H9 (cell line): Measurements from ENCODE around the gene ACSF3. TPM values are rescaled to one million over a fixed set of nuclear protein-coding genes. Genes with fewer than 3 reads are reported as not detected.

Experiments used
- DNase-seq: peaks from one replicate; pipeline ENCODE4 v3.0.0-alpha.2; 2017
- H2AFZ ChIP-seq: one replicate; pipeline ENCODE4 v1.6.1; 2013; ENCODE audit warnings: mild to moderate bottlenecking, low read length, control low read depth, moderate library complexity
- H2AK5ac ChIP-seq: 2 replicates; pipeline ENCODE4 v1.6.1; 2013; ENCODE audit warnings: low read length, control low read depth, mixed read lengths; ENCODE audit not compliant: insufficient read length
- H2BK120ac ChIP-seq: one replicate; pipeline ENCODE4 v1.6.1; 2013; ENCODE audit warnings: low read depth, mild to moderate bottlenecking, low read length, control low read depth, inconsistent platforms; ENCODE audit not compliant: poor library complexity, severe bottlenecking
- H2BK12ac ChIP-seq: 2 replicates; pipeline ENCODE4 v1.6.1; 2013; ENCODE audit warnings: low read length, control low read depth, mixed read lengths, low read depth; ENCODE audit not compliant: insufficient read length
- H2BK15ac ChIP-seq: 2 replicates; pipeline ENCODE4 v1.6.1; 2013; ENCODE audit warnings: low read depth, low read length, control low read depth
- H2BK20ac ChIP-seq: one replicate; pipeline ENCODE4 v1.6.1; 2013; ENCODE audit warnings: low read depth, mild to moderate bottlenecking, low read length, control low read depth, inconsistent platforms; ENCODE audit not compliant: poor library complexity, severe bottlenecking
- H2BK5ac ChIP-seq: 2 replicates; pipeline ENCODE4 v1.6.1; 2013; ENCODE audit warnings: low read length, control low read depth, mixed read lengths; ENCODE audit not compliant: insufficient read length
- H3K14ac ChIP-seq: 2 replicates; pipeline ENCODE4 v1.6.1; 2013; ENCODE audit warnings: low read length, control low read depth; ENCODE audit not compliant: insufficient read depth
- H3K18ac ChIP-seq: 2 replicates; pipeline ENCODE4 v1.6.1; 2013; ENCODE audit warnings: low read depth, mild to moderate bottlenecking, mixed read lengths, low read length, control low read depth; ENCODE audit not compliant: insufficient read length
- H3K23ac ChIP-seq: 2 replicates; pipeline ENCODE4 v1.6.1; 2013; ENCODE audit warnings: low read length, control low read depth, mixed read lengths, low read depth; ENCODE audit not compliant: insufficient read length
- H3K23me2 ChIP-seq: 2 replicates; pipeline ENCODE4 v1.6.1; 2013; ENCODE audit warnings: low read depth, mild to moderate bottlenecking, mixed read lengths, low read length, control low read depth; ENCODE audit not compliant: insufficient read length, poor library complexity, severe bottlenecking
- H3K27ac ChIP-seq: 2 replicates; pipeline ENCODE4 v1.5.1; 2013; ENCODE audit warnings: low read length, control low read depth, mixed read lengths, low read depth; ENCODE audit not compliant: insufficient read length
- H3K27me3 ChIP-seq: 2 replicates; pipeline ENCODE4 v1.6.1; 2013; ENCODE audit warnings: low read length, control low read depth, inconsistent platforms; ENCODE audit not compliant: insufficient read depth
- H3K4ac ChIP-seq: 2 replicates; pipeline ENCODE4 v1.6.1; 2013; ENCODE audit warnings: low read depth, mild to moderate bottlenecking, control low read depth, inconsistent platforms, low read length, moderate library complexity
- H3K4me1 ChIP-seq: 2 replicates; pipeline ENCODE4 v1.6.1; 2013; ENCODE audit warnings: low read length, control low read depth, inconsistent platforms; ENCODE audit not compliant: insufficient read depth
- H3K4me2 ChIP-seq: 2 replicates; pipeline ENCODE4 v1.6.1; 2013; ENCODE audit warnings: low read length, control low read depth, mixed read lengths; ENCODE audit not compliant: insufficient read length, insufficient read depth
- H3K56ac ChIP-seq: 2 replicates; pipeline ENCODE4 v1.6.1; 2013; ENCODE audit warnings: low read depth, mild to moderate bottlenecking, mixed read lengths, low read length, control low read depth; ENCODE audit not compliant: insufficient read length
- H3K79me1 ChIP-seq: 2 replicates; pipeline ENCODE4 v1.6.1; 2013; ENCODE audit warnings: low read depth, mild to moderate bottlenecking, moderate library complexity, low read length, control low read depth, inconsistent platforms; ENCODE audit not compliant: insufficient read depth, poor library complexity, severe bottlenecking
- H3K79me2 ChIP-seq: 2 replicates; pipeline ENCODE4 v1.6.1; 2013; ENCODE audit warnings: low read length, control low read depth, inconsistent platforms; ENCODE audit not compliant: insufficient read depth
- H3K9ac ChIP-seq: 2 replicates; pipeline ENCODE4 v1.6.1; 2013; ENCODE audit warnings: low read length, control low read depth, mixed read lengths; ENCODE audit not compliant: insufficient read length; ENCODE audit errors: extremely low read depth
- H3K9me3 ChIP-seq: one replicate; pipeline ENCODE4 v1.6.1; 2013; ENCODE audit warnings: low read depth, low read length, inconsistent platforms; ENCODE audit not compliant: control insufficient read depth
- H3T11ph ChIP-seq: one replicate; pipeline ENCODE4 v1.6.1; 2013; ENCODE audit warnings: mild to moderate bottlenecking, low read length, control low read depth, inconsistent platforms
- H4K20me1 ChIP-seq: one replicate; pipeline ENCODE4 v1.6.1; 2013; ENCODE audit not compliant: control insufficient read depth, insufficient read length, insufficient read depth
- H4K5ac ChIP-seq: 2 replicates; pipeline ENCODE4 v1.6.1; 2013; ENCODE audit warnings: low read depth, mild to moderate bottlenecking, mixed read lengths, low read length, control low read depth; ENCODE audit not compliant: insufficient read length
- H4K8ac ChIP-seq: replicated peaks from 2 replicates; pipeline ENCODE4 v1.6.1; 2013; ENCODE audit warnings: low read length, control low read depth, mixed read lengths, low read depth; ENCODE audit not compliant: insufficient read length
- H4K91ac ChIP-seq: 2 replicates; pipeline ENCODE4 v1.6.1; 2013; ENCODE audit warnings: low read depth, mild to moderate bottlenecking, moderate library complexity, mixed read lengths, low read length, control low read depth; ENCODE audit not compliant: insufficient read length
- H3K27ac Mint-ChIP-seq, 3 experiments: 2 replicates in 2 of 3; 3 replicates in 1 of 3; pipeline ENCODE4 v1.8.0; 2020 to 2021; ENCODE audit warnings: mixed read lengths in 3 of 3, mild to moderate bottlenecking in 1 of 3, moderate library complexity in 1 of 3
- H3K27me3 Mint-ChIP-seq: 2 replicates; pipeline ENCODE4 v1.8.0; 2021; ENCODE audit warnings: low read depth, mild to moderate bottlenecking, moderate library complexity, mixed read lengths
- H3K36me3 Mint-ChIP-seq, 3 experiments: 2 replicates in 2 of 3; 3 replicates in 1 of 3; pipeline ENCODE4 v1.8.0; 2020 to 2021; ENCODE audit warnings: low read depth in 3 of 3, mixed read lengths in 3 of 3; ENCODE audit not compliant: insufficient read depth in 1 of 3
- H3K4me1 Mint-ChIP-seq, 2 experiments: 2 replicates each; pipeline ENCODE4 v1.8.0; 2020; ENCODE audit warnings: mixed read lengths in 2 of 2
- H3K4me3 Mint-ChIP-seq, 2 experiments: 2 replicates in 1 of 2; 3 replicates in 1 of 2; pipeline ENCODE4 v1.8.0; 2020 to 2021; ENCODE audit warnings: mild to moderate bottlenecking in 2 of 2, mixed read lengths in 2 of 2, moderate library complexity in 1 of 2
- H3K9me3 Mint-ChIP-seq, 2 experiments: 2 replicates in 1 of 2; 3 replicates in 1 of 2; pipeline ENCODE4 v1.8.0; 2020; ENCODE audit warnings: mild to moderate bottlenecking in 2 of 2, mixed read lengths in 2 of 2, moderate library complexity in 1 of 2
- CTCF ChIP-seq: fragments of 200-600 bp; sonication (generic); conservative IDR thresholded peaks from 3 replicates; pipeline ENCODE4 v1.8.0; 2021; ENCODE audit warnings: antibody characterized with exemption, mild to moderate bottlenecking
- WGBS: extraction: QIAGEN DNeasy Blood & Tissue Kit; methylation state at CpG from one replicate; pipeline ENCODE4 v1.1.7; 2013; ENCODE audit warnings: missing lambda C conversion rate, low lambda C conversion rate, mixed read lengths; ENCODE audit not compliant: insufficient read length; ENCODE audit errors: extremely low coverage; 5-methylcytosine and 5-hydroxymethylcytosine counted together
- total RNA-seq: library from RNA; stranded (reverse); gene quantifications from 2 replicates; pipeline ENCODE4 v1.2.1, GENCODE V29; 2021

ACSF3 gene
- total RNA-seq, 1 experiment from 2014 or later = 31.3 TPM

- H3K27me3 Mint-ChIP-seq = peaks cover 12% of the 10 kb centered on the region
Observed at GRCh38 chr16:89176717-89177116, 83.1 kb downstream of the ACSF3 start.

More at GRCh38 chr16:89176717-89177116, 83.1 kb downstream of the ACSF3 start:
- Histone ChIP-seq H2BK20ac (no peak overlapping the region), H3K4me2 (no peak overlapping the region), H3K23me2 (no peaks in the 10 kb centered on the region), H4K91ac (no peak overlapping the region), H3K56ac (no peak overlapping the region), H3K27me3 (no peaks in the 10 kb centered on the region), H3K4ac (no peak overlapping the region), H3K79me1 (no peaks in the 10 kb centered on the region), H2AK5ac (no peak overlapping the region), H4K20me1 (no peaks in the 10 kb centered on the region), H2BK5ac (no peak overlapping the region), H3K9me3 (no peaks in the 10 kb centered on the region), H3T11ph (no peak overlapping the region), H3K23ac (no peak overlapping the region), H4K8ac (no peak overlapping the region), H3K9ac (no peak overlapping the region), H3K18ac (no peak overlapping the region), H3K4me1 (no peaks in the 10 kb centered on the region), H2AFZ (no peak overlapping the region), H3K27ac (no peak overlapping the region), H2BK15ac (no peak overlapping the region), H3K79me2 (no peaks in the 10 kb centered on the region), H3K14ac (no peak overlapping the region), H2BK120ac (no peak overlapping the region), H4K5ac (no peak overlapping the region), H2BK12ac (no peak overlapping the region)
- no peak for DNase-seq
- peaks cover 7 to 17% of the 10 kb centered on the region in 2 experiments; a peak in 3 of 4 replicates for H3K4me1 Mint-ChIP-seq
- no peaks in the 10 kb centered on the region for H3K36me3 Mint-ChIP-seq
- no peaks in the 10 kb centered on the region; a peak in 1 of 5 replicates for H3K9me3 Mint-ChIP-seq
- WGBS = no CpG with 5 or more reads among the region's 9 CpGs
- no peak overlapping the region for H3K4me3 Mint-ChIP-seq
- no peak for TF ChIP-seq CTCF
- no peak overlapping the region for H3K27ac Mint-ChIP-seq
